ENCODE data around the gene TGM6. TPM values are rescaled to one million over a fixed set of nuclear protein-coding genes. Genes with fewer than 3 reads are reported as not detected.

The TGM6 gene
- polyA plus RNA-seq, 3 donors, result not detected

- H3K9me3 ChIP-seq (replicated peaks in 1 of 2; ENCODE audit: control insufficient read depth in 1 of 2, insufficient read depth in 1 of 2, low read length in 2 of 2), result no peaks in the 10 kb centered on the region
- H3K4me3 ChIP-seq (replicated peaks in 1 of 3; ENCODE audit: low read depth in 2 of 3, low read length in 3 of 3), result no peak overlapping the region
- Mint-ChIP-seq H3K27me3 (ENCODE audit: low read depth in 3 of 3) (peaks cover 11 to 20% (median 15%) of the 10 kb centered on the region in 3 donors), H3K4me1 (peaks cover 10% of the 10 kb centered on the region), H3K4me3 (peak overlapping the region in 1 of 2 donors; percentile 24), H3K9me3 (peaks cover 0 to 2% (median 0%) of the 10 kb centered on the region in 7 donors), H3K36me3 (no peaks in the 10 kb centered on the region), H3K27ac (peak overlapping the region in 3 of 7 donors; percentile 38 to 67 (median 57))
- H3K9ac ChIP-seq (ENCODE audit: insufficient read depth, low read length, poor library complexity, severe bottlenecking), result no peak overlapping the region
- no peak for TF ChIP-seq CTCF (IDR thresholded peaks at IDR 0.05)
- no peaks in the 10 kb centered on the region for H4K20me1 ChIP-seq (ENCODE audit: insufficient read depth, low read length)
- no peaks in the 10 kb centered on the region for H3K27me3 ChIP-seq (ENCODE audit: control insufficient read depth in 2 of 2, insufficient read depth in 2 of 2, low read length in 2 of 2)
- DNase-seq, result peak; percentile 42 to 54 (median 50)
- intact Hi-C loops (cut with micrococcal nuclease), result no loop called here
- WGBS (ENCODE audit: insufficient coverage), result 17% methylated on average over 1 of the region's 5 CpGs
- H3K79me2 ChIP-seq (ENCODE audit: insufficient read depth, low read length), result no peaks in the 10 kb centered on the region
- no peak overlapping the region for H3K27ac ChIP-seq (ENCODE audit: low read depth in 1 of 2, low read length in 2 of 2)
- peaks cover 8 to 10% of the 10 kb centered on the region in 2 donors for H3K4me1 ChIP-seq (ENCODE audit: control insufficient read depth in 1 of 2, insufficient read depth in 2 of 2, low read length in 2 of 2)
- H3K4me2 ChIP-seq (replicated peaks; ENCODE audit: extremely low read depth, low read length, poor library complexity, severe bottlenecking), result no peak overlapping the region
- no peaks in the 10 kb centered on the region for H3K36me3 ChIP-seq (replicated peaks in 1 of 2; ENCODE audit: control insufficient read depth in 1 of 2, insufficient read depth in 2 of 2, low read length in 2 of 2)
- H2AFZ ChIP-seq (ENCODE audit: insufficient read depth, low read depth, low read length, poor library complexity, severe bottlenecking), result peak overlapping the region; percentile 27
Measured at GRCh38 chr20:2338411-2339066, 42.2 kb upstream of the TGM6 start.

GRCh38 chr20:2340136-2340535, 40.6 kb upstream of the TGM6 start:
- no peak overlapping the region for H3K4me3 Mint-ChIP-seq
- Histone ChIP-seq H3K4me3 (replicated peaks in 1 of 3; ENCODE audit: low read depth in 2 of 3, low read length in 3 of 3) (no peak overlapping the region), H3K9ac (ENCODE audit: insufficient read depth, low read length, poor library complexity, severe bottlenecking) (no peak overlapping the region), H3K4me1 (ENCODE audit: control insufficient read depth in 1 of 2, insufficient read depth in 2 of 2, low read length in 2 of 2) (peaks cover 8 to 10% of the 10 kb centered on the region in 2 donors), H3K36me3 (replicated peaks in 1 of 2; ENCODE audit: control insufficient read depth in 1 of 2, insufficient read depth in 2 of 2, low read length in 2 of 2) (no peaks in the 10 kb centered on the region), H3K79me2 (ENCODE audit: insufficient read depth, low read length) (no peaks in the 10 kb centered on the region), H3K27me3 (ENCODE audit: control insufficient read depth in 2 of 2, insufficient read depth in 2 of 2, low read length in 2 of 2) (no peaks in the 10 kb centered on the region), H3K4me2 (replicated peaks; ENCODE audit: extremely low read depth, low read length, poor library complexity, severe bottlenecking) (no peak overlapping the region), H4K20me1 (ENCODE audit: insufficient read depth, low read length) (no peaks in the 10 kb centered on the region), H3K27ac (ENCODE audit: low read depth in 1 of 2, low read length in 2 of 2) (no peak overlapping the region), H2AFZ (ENCODE audit: insufficient read depth, low read depth, low read length, poor library complexity, severe bottlenecking) (no peak overlapping the region), H3K9me3 (replicated peaks in 1 of 2; ENCODE audit: control insufficient read depth in 1 of 2, insufficient read depth in 1 of 2, low read length in 2 of 2) (no peaks in the 10 kb centered on the region)
- H3K27me3 Mint-ChIP-seq (ENCODE audit: low read depth in 3 of 3), result peaks cover 8 to 20% (median 12%) of the 10 kb centered on the region in 3 donors
- no peak for DNase-seq
- H3K36me3 Mint-ChIP-seq, result no peaks in the 10 kb centered on the region
- intact Hi-C loops (cut with micrococcal nuclease), result loop anchor here in 1 of 2 donors (10.0 kb wide), 1 partner anchor 55 kb away; no protein-coding TSS in a partner anchor
- no peak overlapping the region for H3K27ac Mint-ChIP-seq
- H3K9me3 Mint-ChIP-seq, result peaks cover 0 to 2% (median 0%) of the 10 kb centered on the region in 7 donors
- TF ChIP-seq CTCF (IDR thresholded peaks at IDR 0.05), result no peak
- peaks cover 10% of the 10 kb centered on the region for H3K4me1 Mint-ChIP-seq
- WGBS (ENCODE audit: insufficient coverage), result 97% methylated on average over 11 of the region's 11 CpGs
